Duodenal mucosa (tissue), 2 donors: ENCODE results near the gene MOB4.

Experiments
- H3K27ac ChIP-seq: one replicate; pipeline ENCODE4 v1.7.0; 2013; ENCODE audit warnings: low read depth, low read length
- H3K27me3 ChIP-seq, 2 donors: one replicate each; pipeline ENCODE4 v1.7.0; 2013; ENCODE audit warnings: low read length in 2 of 2, control low read depth in 1 of 2; ENCODE audit not compliant: insufficient read depth in 2 of 2, control insufficient read depth in 1 of 2
- H3K36me3 ChIP-seq, 2 donors: one replicate each; pipeline ENCODE4 v1.7.0; 2013; ENCODE audit warnings: low read length in 2 of 2, control low read depth in 1 of 2; ENCODE audit not compliant: insufficient read depth in 2 of 2, control insufficient read depth in 1 of 2
- H3K4me1 ChIP-seq, 2 donors: one replicate each; pipeline ENCODE4 v1.7.0; 2013; ENCODE audit warnings: low read length in 2 of 2, control low read depth in 1 of 2; ENCODE audit not compliant: insufficient read depth in 2 of 2, control insufficient read depth in 1 of 2
- H3K4me3 ChIP-seq, 2 donors: one replicate each; pipeline ENCODE4 v1.7.0; 2013; ENCODE audit warnings: low read length in 2 of 2, low read depth in 1 of 2
- H3K9ac ChIP-seq, 2 donors: one replicate each; pipeline ENCODE4 v1.7.0; 2013; ENCODE audit warnings: low read length in 2 of 2, low read depth in 1 of 2
- H3K9me3 ChIP-seq, 2 donors: one replicate each; pipeline ENCODE4 v1.7.0; 2013; ENCODE audit warnings: low read length in 2 of 2, control low read depth in 1 of 2; ENCODE audit not compliant: control insufficient read depth in 1 of 2

The MOB4 gene

DNA sequence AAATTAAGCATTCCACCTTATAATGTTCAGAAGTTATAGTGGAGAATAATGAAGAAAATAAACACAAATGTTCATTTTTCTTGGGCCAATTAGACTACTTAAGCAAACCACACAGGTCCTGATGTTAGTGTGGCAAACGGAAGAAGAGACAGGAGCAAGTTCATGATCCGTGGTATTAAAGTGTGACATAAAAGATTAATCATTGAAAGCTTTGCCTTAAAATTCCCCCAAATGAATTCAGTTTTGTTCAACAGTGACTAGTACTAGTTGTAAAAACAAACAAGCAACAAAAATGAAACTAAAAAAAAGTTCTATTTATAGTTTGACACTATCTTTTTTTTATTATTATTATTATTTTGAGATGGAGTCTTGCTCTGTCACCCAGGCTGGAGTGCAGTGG, 85.9 kb downstream of the MOB4 start:
- Histone ChIP-seq H3K27me3 (no peaks in the 10 kb centered on the region), H3K27ac (no peak overlapping the region), H3K9ac (no peak overlapping the region), H3K4me3 (no peak overlapping the region), H3K4me1 (no peaks in the 10 kb centered on the region), H3K36me3 (no peaks in the 10 kb centered on the region), H3K9me3 (no peaks in the 10 kb centered on the region)
